HEK293 (cell line): ENCODE data around the gene IZUMO4.

Experiments used
- CTCF ChIA-PET: fragments of 350-600 bp; formaldehyde crosslinking; extraction: SDS; loops from one replicate; lab custom pipeline; 2021; ENCODE audit warnings: antibody characterized with exemption; lab: Yijun Ruan, JAX
- POLR2A ChIA-PET: fragments of 300-600 bp; formaldehyde crosslinking; extraction: SDS; loops from one replicate; lab custom pipeline; 2020; ENCODE audit warnings: antibody characterized with exemption, inconsistent platforms; lab: Yijun Ruan, JAX
- H3K27ac ChIP-seq: fragments of 200-500 bp; sonication (Bioruptor generic); 2 replicates; pipeline ENCODE4 v1.5.1; 2014; ENCODE audit warnings: low read depth, low read length, control low read depth, inconsistent platforms; ENCODE audit errors: extremely low read depth
- H3K36me3 ChIP-seq, 2 experiments: fragments of 200-500 bp in 1 of 2; sonication (Bioruptor generic) in 1 of 2; 1 replicate in 1 of 2; 2 replicates in 1 of 2; pipeline ENCODE4 v1.5.1; 2014 to 2017; ENCODE audit warnings: inconsistent platforms in 2 of 2, low read length in 2 of 2; ENCODE audit not compliant: control insufficient read depth in 2 of 2, insufficient read depth in 1 of 2
- H3K4me1 ChIP-seq: fragments of 200-500 bp; sonication (Bioruptor generic); 2 replicates; pipeline ENCODE4 v1.5.1; 2014; ENCODE audit warnings: mild to moderate bottlenecking, low read length, inconsistent platforms; ENCODE audit not compliant: control insufficient read depth, insufficient read depth
- H3K4me3 ChIP-seq: 2 replicates; pipeline ENCODE4 v1.5.1; 2011; ENCODE audit warnings: low read depth, mild to moderate bottlenecking, control low read depth, low read length, moderate library complexity
- H3K9me3 ChIP-seq: fragments of 200-500 bp; sonication (Bioruptor generic); 2 replicates; pipeline ENCODE4 v1.5.1; 2014; ENCODE audit warnings: low read depth, low read length, inconsistent platforms; ENCODE audit not compliant: control insufficient read depth, insufficient read depth
- GLI4 ChIP-seq: fragments of 450-650 bp; formaldehyde crosslinking; IDR thresholded peaks from 2 replicates; pipeline ENCODE4 v1.5.1; 2016; ENCODE audit warnings: missing biosample characterization, missing genetic modification characterization
- REPIN1 ChIP-seq: fragments of 450-650 bp; formaldehyde crosslinking; IDR thresholded peaks from 2 replicates; pipeline ENCODE4 v1.5.1; 2017; ENCODE audit warnings: missing biosample characterization, missing genetic modification characterization, low read depth
- REST ChIP-seq: fragments of 450-650 bp; formaldehyde crosslinking; IDR thresholded peaks from 2 replicates; pipeline ENCODE4 v1.5.1; 2016; ENCODE audit warnings: missing biosample characterization, missing genetic modification characterization
- SCRT2 ChIP-seq: fragments of 450-650 bp; formaldehyde crosslinking; IDR thresholded peaks from 2 replicates; pipeline ENCODE4 v1.5.1; 2016; ENCODE audit warnings: missing biosample characterization, missing genetic modification characterization
- ZBTB48 ChIP-seq: fragments of 450-650 bp; formaldehyde crosslinking; IDR thresholded peaks from 2 replicates; pipeline ENCODE4 v1.5.1; 2016; ENCODE audit warnings: missing biosample characterization, missing genetic modification characterization
- ZEB2 ChIP-seq: fragments of 450-650 bp; formaldehyde crosslinking; IDR thresholded peaks from 2 replicates; pipeline ENCODE4 v1.5.1; 2016; ENCODE audit warnings: missing biosample characterization, missing genetic modification characterization
- ZNF175 ChIP-seq: fragments of 450-650 bp; formaldehyde crosslinking; IDR thresholded peaks from 2 replicates; pipeline ENCODE4 v1.5.1; 2016; ENCODE audit warnings: missing biosample characterization, missing genetic modification characterization
- ZNF2 ChIP-seq: fragments of 450-650 bp; formaldehyde crosslinking; IDR thresholded peaks from 2 replicates; pipeline ENCODE4 v1.5.1; 2016; ENCODE audit warnings: missing biosample characterization, missing genetic modification characterization
- ZNF211 ChIP-seq: fragments of 450-650 bp; formaldehyde crosslinking; IDR thresholded peaks from 2 replicates; pipeline ENCODE4 v1.5.1; 2016; ENCODE audit warnings: low read depth, missing biosample characterization, missing genetic modification characterization
- ZNF239 ChIP-seq: fragments of 450-650 bp; formaldehyde crosslinking; IDR thresholded peaks from 2 replicates; pipeline ENCODE4 v1.5.1; 2016; ENCODE audit warnings: missing biosample characterization, missing genetic modification characterization
- ZNF248 ChIP-seq: fragments of 450-650 bp; formaldehyde crosslinking; IDR thresholded peaks from 2 replicates; pipeline ENCODE4 v1.5.1; 2017; ENCODE audit warnings: missing biosample characterization, missing genetic modification characterization
- ZNF354C ChIP-seq: fragments of 450-650 bp; formaldehyde crosslinking; IDR thresholded peaks from 2 replicates; pipeline ENCODE4 v1.5.1; 2016; ENCODE audit warnings: missing biosample characterization, missing genetic modification characterization, low read depth, borderline replicate concordance
- ZNF391 ChIP-seq: fragments of 450-650 bp; formaldehyde crosslinking; IDR thresholded peaks from 2 replicates; pipeline ENCODE4 v1.5.1; 2016; ENCODE audit warnings: low read depth, missing biosample characterization, missing genetic modification characterization, borderline replicate concordance
- ZNF510 ChIP-seq: fragments of 450-650 bp; formaldehyde crosslinking; IDR thresholded peaks from 2 replicates; pipeline ENCODE4 v1.5.1; 2018; ENCODE audit warnings: mild to moderate bottlenecking, missing genetic modification characterization, missing biosample characterization; ENCODE audit not compliant: insufficient replicate concordance
- ZNF555 ChIP-seq: fragments of 450-650 bp; formaldehyde crosslinking; conservative IDR thresholded peaks from 2 replicates; pipeline ENCODE4 v1.5.1; 2017; ENCODE audit warnings: missing biosample characterization, mild to moderate bottlenecking, missing genetic modification characterization, inconsistent platforms
- ZNF558 ChIP-seq: fragments of 450-650 bp; formaldehyde crosslinking; IDR thresholded peaks from 2 replicates; pipeline ENCODE4 v1.5.1; 2016; ENCODE audit warnings: missing biosample characterization, missing genetic modification characterization
- ZNF596 ChIP-seq: fragments of 450-650 bp; IDR thresholded peaks from 2 replicates; pipeline ENCODE4 v1.5.0; 2018; ENCODE audit warnings: missing biosample characterization, mild to moderate bottlenecking, missing genetic modification characterization, moderate library complexity
- ZNF626 ChIP-seq: fragments of 450-650 bp; sonication (Bioruptor Pico); formaldehyde crosslinking; IDR thresholded peaks from 2 replicates; pipeline ENCODE4 v1.5.1; 2018; ENCODE audit warnings: missing biosample characterization, missing genetic modification characterization, inconsistent platforms
- ZNF654 ChIP-seq: fragments of 450-650 bp; formaldehyde crosslinking; IDR thresholded peaks from 2 replicates; pipeline ENCODE4 v1.5.1; 2016; ENCODE audit warnings: low read depth, missing biosample characterization, missing genetic modification characterization
- ZNF664 ChIP-seq: fragments of 450-650 bp; formaldehyde crosslinking; IDR thresholded peaks from 2 replicates; pipeline ENCODE4 v1.5.1; 2016; ENCODE audit warnings: missing biosample characterization, missing genetic modification characterization
- ZNF777 ChIP-seq: fragments of 450-650 bp; formaldehyde crosslinking; IDR thresholded peaks from 2 replicates; pipeline ENCODE4 v1.5.1; 2017; ENCODE audit warnings: missing biosample characterization, missing genetic modification characterization, borderline replicate concordance
- ZNF843 ChIP-seq: fragments of 450-650 bp; formaldehyde crosslinking; IDR thresholded peaks from 2 replicates; pipeline ENCODE4 v1.5.1; 2016; ENCODE audit warnings: missing biosample characterization, missing genetic modification characterization
- ZXDB ChIP-seq: fragments of 450-650 bp; formaldehyde crosslinking; IDR thresholded peaks from 2 replicates; pipeline ENCODE4 v1.5.1; 2016; ENCODE audit warnings: missing biosample characterization, missing genetic modification characterization

Gene IZUMO4

GRCh38 chr19:2118438-2118837 is 21.7 kb downstream of the IZUMO4 start (continued):
- TF ChIP-seq REST (tag by site-specific recombination) (no peak), ZNF654 (tag by site-specific recombination) (no peak), GLI4 (tag by site-specific recombination) (no peak), ZNF239 (tag by site-specific recombination) (no peak)

- Histone ChIP-seq H3K27ac (no peak overlapping the region), H3K4me1 (no peaks in the 10 kb centered on the region)
- TF ChIP-seq ZNF211 (tag by site-specific recombination) = no peak
- TF ChIP-seq ZXDB (tag by site-specific recombination) = no peak
- no peak for TF ChIP-seq ZBTB48 (tag by site-specific recombination)
- TF ChIP-seq ZNF555 (tag by site-specific recombination) = no peak
- TF ChIP-seq ZNF175 (tag by site-specific recombination) = no peak
- no peak for TF ChIP-seq ZEB2
- TF ChIP-seq ZNF354C (tag by site-specific recombination) = no peak
- TF ChIP-seq ZNF2 (tag by site-specific recombination) = no peak
- no peak for TF ChIP-seq SCRT2 (tag by site-specific recombination)
- TF ChIP-seq ZNF510 (tag by site-specific recombination) = no peak
- TF ChIP-seq ZNF248 (tag by site-specific recombination) = no peak
- no peak for TF ChIP-seq ZNF843 (tag by site-specific recombination)
- no peak for TF ChIP-seq ZNF777 (tag by site-specific recombination)
- no peak for TF ChIP-seq ZNF664 (tag by site-specific recombination)
- TF ChIP-seq ZNF391 = no peak
- no peak for TF ChIP-seq REPIN1 (tag by site-specific recombination)
- no peak for TF ChIP-seq ZNF626 (tag by site-specific recombination)
- TF ChIP-seq ZNF558 (tag by site-specific recombination) = no peak
- TF ChIP-seq ZNF596 (tag by site-specific recombination) = no peak
- TF ChIP-seq, all 188 proteins: peak for 0
- ChIA-PET POLR2A (no interaction called here), CTCF (no interaction called here)
- no peaks in the 10 kb centered on the region for H3K9me3 ChIP-seq
- peaks cover 15 to 96% of the 10 kb centered on the region in 2 experiments; a peak in 2 of 3 replicates for H3K36me3 ChIP-seq
- H3K4me3 ChIP-seq = no peak overlapping the region
Observed at GRCh38 chr19:2119921-2120785, 23.4 kb downstream of the IZUMO4 start.
